ENCODE measurements around the gene HMX2. TPM values are rescaled to one million over a fixed set of nuclear protein-coding genes. Genes with fewer than 3 reads are reported as not detected.
"Not testable (repeated sequence)": the region's sequence is repeated elsewhere in the genome, so short reads cannot be mapped to it uniquely, and the experiment has no call there.

The HMX2 gene
- polyA plus RNA-seq, 3 donors = 0.62 to 1.5 (median 1.5) TPM

DNA sequence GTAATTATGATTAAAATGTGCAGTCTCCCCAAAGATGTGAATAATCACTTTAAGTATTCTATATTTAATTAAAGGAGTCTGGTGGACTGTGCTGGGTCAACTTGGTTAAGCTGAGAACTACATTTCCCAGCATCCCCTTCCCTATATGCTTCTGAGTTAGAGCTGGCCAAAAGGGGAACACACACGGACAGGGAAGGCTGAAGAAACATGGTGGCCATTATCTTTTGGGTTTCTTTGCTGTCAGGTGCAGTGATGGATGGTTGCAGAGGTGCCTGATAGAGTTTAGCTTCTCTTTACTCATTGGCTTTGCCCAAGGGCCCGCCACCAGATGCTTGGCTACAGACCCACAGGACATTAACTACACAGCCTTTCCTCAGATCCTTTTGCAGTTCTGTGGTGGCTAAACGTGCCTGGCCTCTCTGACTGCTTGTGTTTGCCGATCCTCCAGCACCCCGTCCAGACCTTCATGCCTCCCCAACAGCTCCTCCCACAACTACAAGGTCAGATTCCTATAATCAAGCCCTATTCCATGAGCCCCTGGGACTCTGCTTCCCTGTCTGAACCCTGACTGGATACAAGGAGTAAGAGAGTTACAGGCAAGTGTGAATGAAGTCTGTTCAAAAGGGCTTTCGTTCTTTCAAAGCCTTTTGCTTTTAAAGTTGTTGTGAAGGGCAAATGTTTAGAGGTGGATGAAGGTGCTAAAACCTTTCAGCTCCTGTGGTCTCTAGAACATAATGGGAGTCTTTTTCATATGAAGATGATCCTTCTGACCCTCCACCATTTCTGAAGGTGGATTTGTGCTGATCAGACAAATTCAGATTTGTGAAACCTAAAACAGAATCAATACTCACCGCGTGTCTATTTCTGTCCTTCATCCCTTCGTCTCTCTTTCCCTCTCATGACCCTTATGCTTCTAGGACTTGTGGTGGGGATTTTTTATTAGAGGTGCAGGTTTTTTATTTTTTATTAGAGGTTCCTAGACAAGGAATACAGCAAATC, 27.8 kb downstream of the HMX2 start:
- DNase-seq (ENCODE audit: extremely low read depth in 1 of 11, low read depth in 9 of 11, low spot score in 4 of 11) = no peak

DNA sequence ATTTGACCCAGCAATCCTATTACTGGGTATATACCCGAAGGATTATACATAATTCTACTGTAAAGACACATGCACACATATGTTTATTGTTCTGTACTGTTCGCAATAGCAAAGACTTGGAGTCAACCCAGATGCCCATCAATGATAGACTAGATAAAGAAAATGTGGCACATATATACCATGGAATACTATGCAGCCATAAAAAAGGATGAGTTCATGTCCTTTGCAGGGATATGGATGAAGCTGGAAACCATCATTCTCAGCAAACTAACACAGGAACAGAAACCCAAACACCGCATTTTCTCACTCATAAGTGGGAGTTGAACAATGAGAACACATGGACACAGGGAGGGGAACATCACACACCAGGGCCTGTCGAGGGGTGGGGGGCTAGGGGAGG, 30.5 kb downstream of the HMX2 start:
- DNase-seq (ENCODE audit: extremely low read depth in 1 of 11, low read depth in 9 of 11, low spot score in 4 of 11) = not testable (repeated sequence)

DNA sequence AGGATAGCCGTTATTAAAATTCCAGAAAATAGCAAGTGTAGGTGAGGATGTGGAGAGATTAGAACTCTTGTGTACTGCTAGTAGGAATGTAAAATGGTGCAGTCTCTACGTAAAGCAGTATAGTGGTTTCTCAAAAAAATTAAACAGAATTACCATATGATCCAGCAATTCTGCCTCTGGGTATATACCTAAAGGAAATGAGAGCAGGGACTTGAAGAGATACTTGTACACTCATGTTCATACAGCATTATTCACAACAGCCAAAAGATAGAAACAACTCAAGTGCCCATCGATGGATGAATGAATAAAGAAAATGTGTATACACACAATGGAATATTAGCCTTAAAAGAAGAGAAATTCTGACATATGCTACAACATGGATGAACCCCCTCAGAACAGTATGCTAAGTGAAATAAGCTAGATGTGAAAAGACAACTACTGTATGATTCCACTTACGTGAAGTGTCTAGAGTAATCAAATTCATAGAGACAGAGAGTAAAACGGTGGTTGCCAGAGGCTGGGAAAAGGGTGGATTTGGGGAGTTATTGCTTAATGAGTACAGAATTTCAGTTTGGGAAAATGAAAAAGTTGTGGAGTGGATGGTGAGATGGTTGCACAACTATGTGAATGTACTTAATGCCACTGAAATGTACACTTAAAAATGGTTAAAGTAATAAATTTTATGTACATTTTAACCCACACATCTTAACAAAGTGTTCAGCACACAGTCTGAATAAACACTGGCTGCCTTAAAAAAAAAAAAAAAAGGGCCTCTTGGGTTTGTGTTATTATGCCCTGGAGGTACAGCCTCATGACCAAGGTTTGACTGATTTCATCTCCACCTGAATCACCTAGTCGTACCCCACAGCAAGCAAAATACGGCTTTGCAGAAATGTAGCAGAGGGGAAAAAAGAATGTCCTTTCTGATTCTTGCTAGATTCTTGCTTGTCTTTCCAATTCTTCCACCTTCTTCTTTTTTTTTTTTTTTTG, 32.5 kb downstream of the HMX2 start:
- no peak for DNase-seq (ENCODE audit: extremely low read depth in 1 of 11, low read depth in 9 of 11, low spot score in 4 of 11)

DNA sequence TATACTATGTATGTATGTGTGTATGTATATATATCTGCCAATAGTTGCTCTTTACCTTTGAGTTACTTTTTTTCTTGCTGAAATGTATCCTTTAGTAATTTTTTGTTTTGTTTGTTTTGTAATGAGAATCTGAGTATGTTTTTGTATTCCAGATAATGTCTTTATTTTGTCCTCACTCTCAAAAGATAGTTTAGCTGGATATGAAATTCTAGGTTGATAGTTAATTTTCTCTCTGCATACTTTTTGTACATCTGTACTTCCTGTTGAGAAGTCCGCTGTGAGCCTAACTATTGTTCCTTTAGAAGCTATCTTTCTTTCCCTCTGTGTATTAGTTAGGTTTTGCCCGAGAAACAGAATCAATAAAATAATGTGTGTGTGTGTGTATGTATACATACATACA, 35.8 kb downstream of the HMX2 start:
- DNase-seq (ENCODE audit: extremely low read depth in 1 of 11, low read depth in 9 of 11, low spot score in 4 of 11) = no peak

DNA sequence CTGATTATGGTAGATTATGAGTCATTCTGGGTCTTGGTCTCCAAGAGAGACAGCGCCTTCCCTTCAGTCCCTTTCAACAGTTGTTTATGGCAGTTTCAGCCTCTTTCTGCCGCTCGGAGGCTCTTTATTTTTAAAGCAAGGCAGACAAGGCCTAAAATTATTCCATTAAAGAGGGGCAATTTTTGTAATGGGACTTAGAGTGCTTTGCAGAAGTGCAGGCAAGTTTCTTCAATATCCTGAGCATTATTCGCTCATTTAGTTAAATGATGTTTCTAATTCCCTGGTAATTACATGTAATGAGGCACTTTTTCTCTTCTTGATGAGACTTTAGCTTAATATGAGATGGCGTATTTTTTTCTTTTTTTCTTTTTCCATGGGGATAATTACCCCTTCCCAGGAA, 39.8 kb downstream of the HMX2 start:
- DNase-seq (ENCODE audit: extremely low read depth in 1 of 11, low read depth in 9 of 11, low spot score in 4 of 11) = no peak

DNA sequence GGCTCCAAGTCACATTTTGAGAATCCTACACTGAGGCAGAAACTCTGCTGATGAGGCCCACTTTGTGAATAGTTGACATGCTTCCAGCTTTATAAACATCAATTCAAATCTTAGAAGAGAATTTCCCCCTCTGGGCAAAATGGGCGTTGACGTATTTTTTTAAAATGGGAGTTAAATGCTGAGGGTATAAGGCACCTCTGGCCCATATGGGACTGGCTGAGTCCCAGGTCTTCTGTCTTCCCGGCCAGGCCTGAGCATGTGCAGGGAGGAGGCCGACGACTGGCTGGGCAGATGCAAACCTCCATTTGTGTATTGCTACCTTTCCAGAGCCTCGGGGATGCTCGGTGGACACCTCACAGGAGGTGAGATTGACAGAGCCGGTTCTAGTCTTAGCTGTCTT, 44.0 kb downstream of the HMX2 start:
- no peak for DNase-seq (ENCODE audit: extremely low read depth in 1 of 11, low read depth in 9 of 11, low spot score in 4 of 11)

DNA sequence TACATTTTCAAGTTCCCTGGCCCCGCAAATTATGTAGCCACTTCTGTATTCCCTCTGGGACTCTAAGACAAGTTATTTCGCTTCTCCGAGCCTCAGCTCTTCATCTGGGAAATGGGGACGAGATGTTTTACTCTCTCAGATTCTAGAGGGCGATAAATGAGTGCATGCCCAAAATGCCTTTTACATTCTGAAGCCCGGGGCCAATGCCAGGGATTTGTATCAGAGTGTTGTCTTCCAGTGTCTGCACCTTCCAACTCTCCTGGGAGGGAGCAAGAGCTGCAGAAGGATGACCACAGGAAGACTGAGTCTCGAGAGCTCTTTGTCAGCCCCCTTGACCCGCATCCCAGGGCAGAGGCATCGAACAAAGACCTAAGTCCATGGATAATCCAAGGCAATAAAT, 46.1 kb downstream of the HMX2 start:
- no peak for DNase-seq (ENCODE audit: extremely low read depth in 1 of 11, low read depth in 9 of 11, low spot score in 4 of 11)

Other genes starting within 250 kb of the HMX2 start
- not detected for gene FAM24A, start 237.5 kb upstream of the HMX2 start, polyA plus RNA-seq (ENCODE audit: insufficient read length in 3 of 3)
- gene C10orf88, start 193.9 kb upstream of the HMX2 start, polyA plus RNA-seq (ENCODE audit: insufficient read length in 3 of 3) = 10 to 100 TPM; 17.9 to 22.1 (median 18.1) TPM
- gene PSTK, start 167.7 kb upstream of the HMX2 start, polyA plus RNA-seq (ENCODE audit: insufficient read length in 3 of 3) = 10 to 100 TPM in 2 of 3 donors, 1 to 10 TPM in 1; 9.1 to 11.7 (median 11.2) TPM
- 10 to 100 TPM; 16.6 to 26.8 (median 21.9) TPM for gene IKZF5, start 139.3 kb upstream of the HMX2 start, polyA plus RNA-seq (ENCODE audit: insufficient read length in 3 of 3)
- gene ACADSB, start 139.1 kb upstream of the HMX2 start, polyA plus RNA-seq (ENCODE audit: insufficient read length in 3 of 3) = 10 to 100 TPM; 18.7 to 27.6 (median 24.4) TPM
- not detected for gene HMX3, start 12.2 kb upstream of the HMX2 start, polyA plus RNA-seq (ENCODE audit: insufficient read length in 3 of 3)
- 100 to 1,000 TPM; 116 to 131 (median 118) TPM for gene BUB3, start 6.3 kb downstream of the HMX2 start, polyA plus RNA-seq (ENCODE audit: insufficient read length in 3 of 3)